HEK293 (cell line): Measurements from ENCODE around the gene HEBP1.

Experiments
- OVOL3 ChIP-seq: fragments of 450-650 bp; formaldehyde crosslinking; IDR thresholded peaks from 2 replicates; pipeline ENCODE4 v1.5.1; 2016; ENCODE audit warnings: missing biosample characterization, missing genetic modification characterization
- PRDM1 ChIP-seq: fragments of 450-650 bp; formaldehyde crosslinking; IDR thresholded peaks from 2 replicates; pipeline ENCODE4; 2016; ENCODE audit warnings: missing biosample characterization, missing genetic modification characterization
- SP2 ChIP-seq: fragments of 450-650 bp; formaldehyde crosslinking; IDR thresholded peaks from 2 replicates; pipeline ENCODE4 v1.5.1; 2016; ENCODE audit warnings: missing biosample characterization, missing genetic modification characterization
- ZBTB20 ChIP-seq: fragments of 450-650 bp; formaldehyde crosslinking; IDR thresholded peaks from 2 replicates; pipeline ENCODE4 v1.5.1; 2016; ENCODE audit warnings: missing biosample characterization, missing genetic modification characterization
- ZNF133 ChIP-seq: fragments of 450-650 bp; formaldehyde crosslinking; IDR thresholded peaks from 2 replicates; pipeline ENCODE4 v1.5.1; 2016; ENCODE audit warnings: missing biosample characterization, missing genetic modification characterization
- ZNF350 ChIP-seq: fragments of 450-650 bp; formaldehyde crosslinking; IDR thresholded peaks from 2 replicates; pipeline ENCODE4 v1.5.0; 2017; ENCODE audit warnings: missing biosample characterization, mild to moderate bottlenecking, missing genetic modification characterization
- ZNF596 ChIP-seq: fragments of 450-650 bp; IDR thresholded peaks from 2 replicates; pipeline ENCODE4 v1.5.0; 2018; ENCODE audit warnings: missing biosample characterization, mild to moderate bottlenecking, missing genetic modification characterization, moderate library complexity
- TF ChIP-seq, protein P1 (sequence below): fragments of 450-650 bp; formaldehyde crosslinking; IDR thresholded peaks from 2 replicates; pipeline ENCODE4 v1.5.1; 2016; ENCODE audit warnings: missing biosample characterization, missing genetic modification characterization
- TF ChIP-seq, protein P2 (sequence below): fragments of 450-650 bp; IDR thresholded peaks from 2 replicates; pipeline ENCODE4 v1.5.1; 2018; ENCODE audit warnings: missing biosample characterization, mild to moderate bottlenecking, missing genetic modification characterization
- TF ChIP-seq, protein P3 (sequence below): fragments of 450-650 bp; formaldehyde crosslinking; IDR thresholded peaks from 2 replicates; pipeline ENCODE4 v1.5.1; 2016; ENCODE audit warnings: missing biosample characterization, missing genetic modification characterization

DNA sequence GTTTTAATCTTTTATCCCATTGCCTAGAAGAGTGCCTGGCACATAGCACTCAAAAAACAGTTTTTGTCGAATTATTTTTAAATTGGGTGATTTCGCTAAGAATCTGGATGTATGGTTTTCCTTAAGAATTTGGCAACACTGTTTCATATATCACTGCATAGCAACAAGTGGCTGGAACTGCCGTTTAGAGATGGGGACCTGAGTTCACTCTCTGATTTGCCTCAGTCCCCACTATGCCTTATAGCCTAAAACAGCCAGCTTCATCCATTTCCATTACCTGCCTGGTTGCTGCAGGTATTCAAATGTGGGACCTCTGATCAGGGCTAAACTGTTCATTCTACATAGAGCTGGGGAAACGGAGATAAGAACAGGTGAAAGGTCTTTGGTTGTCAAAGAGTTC is 1.8 kb downstream of the HEBP1 start:
- TF ChIP-seq, protein P1, sequence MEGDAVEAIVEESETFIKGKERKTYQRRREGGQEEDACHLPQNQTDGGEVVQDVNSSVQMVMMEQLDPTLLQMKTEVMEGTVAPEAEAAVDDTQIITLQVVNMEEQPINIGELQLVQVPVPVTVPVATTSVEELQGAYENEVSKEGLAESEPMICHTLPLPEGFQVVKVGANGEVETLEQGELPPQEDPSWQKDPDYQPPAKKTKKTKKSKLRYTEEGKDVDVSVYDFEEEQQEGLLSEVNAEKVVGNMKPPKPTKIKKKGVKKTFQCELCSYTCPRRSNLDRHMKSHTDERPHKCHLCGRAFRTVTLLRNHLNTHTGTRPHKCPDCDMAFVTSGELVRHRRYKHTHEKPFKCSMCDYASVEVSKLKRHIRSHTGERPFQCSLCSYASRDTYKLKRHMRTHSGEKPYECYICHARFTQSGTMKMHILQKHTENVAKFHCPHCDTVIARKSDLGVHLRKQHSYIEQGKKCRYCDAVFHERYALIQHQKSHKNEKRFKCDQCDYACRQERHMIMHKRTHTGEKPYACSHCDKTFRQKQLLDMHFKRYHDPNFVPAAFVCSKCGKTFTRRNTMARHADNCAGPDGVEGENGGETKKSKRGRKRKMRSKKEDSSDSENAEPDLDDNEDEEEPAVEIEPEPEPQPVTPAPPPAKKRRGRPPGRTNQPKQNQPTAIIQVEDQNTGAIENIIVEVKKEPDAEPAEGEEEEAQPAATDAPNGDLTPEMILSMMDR (tag by site-specific recombination), result no peak
- TF ChIP-seq ZNF596 (no peak), ZNF350 (tag by site-specific recombination) (no peak), OVOL3 (no peak), ZBTB20 (no peak), PRDM1 (tag by site-specific recombination) (no peak), SP2 (tag by site-specific recombination) (no peak), ZNF133 (tag by site-specific recombination) (no peak)
- TF ChIP-seq, protein P2, sequence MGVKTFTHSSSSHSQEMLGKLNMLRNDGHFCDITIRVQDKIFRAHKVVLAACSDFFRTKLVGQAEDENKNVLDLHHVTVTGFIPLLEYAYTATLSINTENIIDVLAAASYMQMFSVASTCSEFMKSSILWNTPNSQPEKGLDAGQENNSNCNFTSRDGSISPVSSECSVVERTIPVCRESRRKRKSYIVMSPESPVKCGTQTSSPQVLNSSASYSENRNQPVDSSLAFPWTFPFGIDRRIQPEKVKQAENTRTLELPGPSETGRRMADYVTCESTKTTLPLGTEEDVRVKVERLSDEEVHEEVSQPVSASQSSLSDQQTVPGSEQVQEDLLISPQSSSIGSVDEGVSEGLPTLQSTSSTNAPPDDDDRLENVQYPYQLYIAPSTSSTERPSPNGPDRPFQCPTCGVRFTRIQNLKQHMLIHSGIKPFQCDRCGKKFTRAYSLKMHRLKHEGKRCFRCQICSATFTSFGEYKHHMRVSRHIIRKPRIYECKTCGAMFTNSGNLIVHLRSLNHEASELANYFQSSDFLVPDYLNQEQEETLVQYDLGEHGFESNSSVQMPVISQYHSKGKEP, result no peak
- TF ChIP-seq, protein P3, sequence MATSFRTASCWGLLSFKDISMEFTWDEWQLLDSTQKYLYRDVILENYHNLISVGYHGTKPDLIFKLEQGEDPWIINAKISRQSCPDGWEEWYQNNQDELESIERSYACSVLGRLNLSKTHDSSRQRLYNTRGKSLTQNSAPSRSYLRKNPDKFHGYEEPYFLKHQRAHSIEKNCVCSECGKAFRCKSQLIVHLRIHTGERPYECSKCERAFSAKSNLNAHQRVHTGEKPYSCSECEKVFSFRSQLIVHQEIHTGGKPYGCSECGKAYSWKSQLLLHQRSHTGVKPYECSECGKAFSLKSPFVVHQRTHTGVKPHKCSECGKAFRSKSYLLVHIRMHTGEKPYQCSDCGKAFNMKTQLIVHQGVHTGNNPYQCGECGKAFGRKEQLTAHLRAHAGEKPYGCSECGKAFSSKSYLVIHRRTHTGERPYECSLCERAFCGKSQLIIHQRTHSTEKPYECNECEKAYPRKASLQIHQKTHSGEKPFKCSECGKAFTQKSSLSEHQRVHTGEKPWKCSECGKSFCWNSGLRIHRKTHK (tag by site-specific recombination), result no peak
